Measurements from ENCODE around the gene CELF5.

GRCh38 chr19:3302755-3303154, 78.3 kb downstream of the CELF5 start:
- TF ChIP-seq, protein P1, sequence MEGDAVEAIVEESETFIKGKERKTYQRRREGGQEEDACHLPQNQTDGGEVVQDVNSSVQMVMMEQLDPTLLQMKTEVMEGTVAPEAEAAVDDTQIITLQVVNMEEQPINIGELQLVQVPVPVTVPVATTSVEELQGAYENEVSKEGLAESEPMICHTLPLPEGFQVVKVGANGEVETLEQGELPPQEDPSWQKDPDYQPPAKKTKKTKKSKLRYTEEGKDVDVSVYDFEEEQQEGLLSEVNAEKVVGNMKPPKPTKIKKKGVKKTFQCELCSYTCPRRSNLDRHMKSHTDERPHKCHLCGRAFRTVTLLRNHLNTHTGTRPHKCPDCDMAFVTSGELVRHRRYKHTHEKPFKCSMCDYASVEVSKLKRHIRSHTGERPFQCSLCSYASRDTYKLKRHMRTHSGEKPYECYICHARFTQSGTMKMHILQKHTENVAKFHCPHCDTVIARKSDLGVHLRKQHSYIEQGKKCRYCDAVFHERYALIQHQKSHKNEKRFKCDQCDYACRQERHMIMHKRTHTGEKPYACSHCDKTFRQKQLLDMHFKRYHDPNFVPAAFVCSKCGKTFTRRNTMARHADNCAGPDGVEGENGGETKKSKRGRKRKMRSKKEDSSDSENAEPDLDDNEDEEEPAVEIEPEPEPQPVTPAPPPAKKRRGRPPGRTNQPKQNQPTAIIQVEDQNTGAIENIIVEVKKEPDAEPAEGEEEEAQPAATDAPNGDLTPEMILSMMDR (IDR thresholded peaks at IDR 0.05 in 4 of 5, conservative IDR thresholded peaks at IDR 0.05 in 1 of 5): no peak
- TF ChIP-seq POLR2A (IDR thresholded peaks at IDR 0.05): no peak

Measured in gastrocnemius medialis (tissue), 4 donors.